Measurements from ENCODE around the gene LYSET.
"Not testable (repeated sequence)": the region's sequence is repeated elsewhere in the genome, so short reads cannot be mapped to it uniquely, and the experiment has no call there.

Gene LYSET, protein sequence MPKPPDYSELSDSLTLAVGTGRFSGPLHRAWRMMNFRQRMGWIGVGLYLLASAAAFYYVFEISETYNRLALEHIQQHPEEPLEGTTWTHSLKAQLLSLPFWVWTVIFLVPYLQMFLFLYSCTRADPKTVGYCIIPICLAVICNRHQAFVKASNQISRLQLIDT

DNA sequence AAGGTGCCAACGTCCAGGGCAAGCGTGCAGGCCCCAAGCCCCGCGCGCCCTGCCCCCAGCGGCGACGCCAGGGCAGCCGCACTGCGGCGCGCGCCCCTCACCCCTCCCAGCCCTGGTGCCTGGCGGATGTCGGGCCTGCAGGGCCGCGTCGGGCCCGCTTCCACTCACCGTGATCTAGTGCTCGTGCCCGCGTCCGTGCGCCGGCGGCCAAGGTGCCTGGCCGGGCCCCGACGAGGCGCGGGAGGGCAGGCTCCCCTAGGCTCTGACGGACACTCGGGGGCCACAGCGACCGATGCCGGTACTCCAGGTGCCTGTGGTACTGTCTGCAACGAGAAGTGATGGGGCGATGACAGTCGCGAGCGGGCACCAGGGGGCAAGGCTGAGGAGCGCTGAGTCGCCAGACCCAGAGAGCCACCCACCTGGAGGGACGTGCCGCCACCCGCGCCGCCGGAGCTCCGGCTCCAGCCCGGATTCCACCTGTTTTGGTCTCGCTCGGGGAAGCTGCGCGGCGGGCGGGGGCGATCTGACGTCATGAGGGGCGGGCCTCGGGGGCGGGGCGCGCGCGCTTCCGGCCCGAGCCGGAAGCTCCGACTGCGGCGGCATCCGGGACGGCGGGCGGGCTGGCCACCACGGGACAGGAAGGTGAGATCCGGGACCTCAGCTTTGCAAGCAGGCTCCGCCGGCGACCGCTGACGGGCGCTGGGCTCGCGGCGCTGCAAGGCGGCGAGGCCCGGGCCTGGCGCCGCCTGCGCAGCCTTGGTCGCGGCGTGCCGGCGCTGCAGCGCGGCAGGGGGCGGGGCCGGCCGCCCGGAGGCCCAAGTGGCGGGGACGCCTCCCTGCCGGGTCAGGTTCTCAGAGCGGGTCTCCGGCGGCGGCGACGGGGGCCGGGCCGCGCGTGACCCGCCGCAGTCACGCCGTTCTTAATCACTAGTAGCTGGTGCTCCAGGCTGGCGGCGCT lies at the start of gene LYSET, which contains the start of gene MOAP1:
TSS of gene LYSET (plus strand) at position 927 of the 958 bp plus-strand sequence. CDS start 89 bp downstream, outside the sequence.
TSS of gene MOAP1 (minus strand) at position 507 of the 958 bp plus-strand sequence. CDS start 655 bp downstream, outside the sequence.
- Mint-ChIP-seq H3K9me3 (no peaks in the 10 kb centered on the region), H3K36me3 (ENCODE audit: low read depth) (peaks cover 40% of the 10 kb centered on the region), H3K27me3 (no peaks in the 10 kb centered on the region), H3K4me1 (ENCODE audit: low read depth) (peaks cover 43% of the 10 kb centered on the region), H3K27ac (peak within 1 kb of the TSS; percentile 91), H3K4me3 (peak within 1 kb of the TSS; percentile 94)

DNA sequence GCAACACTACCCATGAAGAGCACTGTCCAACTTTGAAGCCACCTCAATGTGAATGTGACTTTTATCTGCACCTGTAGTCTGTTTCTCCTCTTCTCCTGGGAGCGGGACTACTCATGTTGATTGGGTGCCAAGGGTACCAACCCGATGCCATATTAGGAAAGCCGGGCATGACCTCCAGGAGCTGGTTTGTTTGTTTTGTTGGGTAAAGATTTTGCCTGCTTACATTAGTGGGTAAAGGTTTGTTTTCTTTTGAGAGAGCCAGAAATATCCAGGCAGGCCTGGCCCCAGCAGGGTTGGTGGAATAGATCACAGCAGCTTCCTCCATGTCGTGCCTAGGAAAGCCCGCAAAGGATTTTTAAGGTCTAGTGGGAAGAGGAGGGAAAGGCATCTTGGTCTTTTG lies 49.7 kb upstream of the LYSET start:
- Mint-ChIP-seq H3K9me3 (no peaks in the 10 kb centered on the region), H3K4me1 (ENCODE audit: low read depth) (peaks cover 4% of the 10 kb centered on the region), H3K36me3 (ENCODE audit: low read depth) (no peaks in the 10 kb centered on the region), H3K27me3 (no peaks in the 10 kb centered on the region), H3K4me3 (no peak overlapping the region), H3K27ac (no peak overlapping the region)

DNA sequence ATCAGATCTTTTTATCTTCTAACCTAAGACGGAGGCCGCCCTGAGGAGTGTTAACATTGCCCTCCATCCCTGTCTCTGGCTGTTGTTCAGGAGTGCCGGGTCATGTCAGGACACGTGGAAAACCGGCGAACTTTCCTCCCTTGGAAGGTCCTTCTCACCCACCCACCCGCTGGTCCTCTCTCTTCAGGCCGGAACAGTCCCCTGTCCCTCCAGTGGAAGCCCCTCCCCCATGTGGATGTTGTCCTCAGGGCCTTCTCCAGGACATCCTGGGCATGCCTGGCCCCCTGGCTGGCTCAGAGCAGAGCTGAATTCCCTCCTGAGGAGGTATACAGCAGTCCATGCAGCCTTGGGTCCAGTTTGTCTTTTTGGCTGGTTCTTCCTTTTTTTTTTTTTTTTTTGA lies 49.1 kb upstream of the LYSET start:
- peaks cover 4% of the 10 kb centered on the region for H3K4me1 Mint-ChIP-seq (ENCODE audit: low read depth)
- no peaks in the 10 kb centered on the region for H3K27me3 Mint-ChIP-seq
- H3K4me3 Mint-ChIP-seq: no peak overlapping the region
- no peak overlapping the region for H3K27ac Mint-ChIP-seq
- H3K9me3 Mint-ChIP-seq: no peaks in the 10 kb centered on the region
- no peaks in the 10 kb centered on the region for H3K36me3 Mint-ChIP-seq (ENCODE audit: low read depth)

DNA sequence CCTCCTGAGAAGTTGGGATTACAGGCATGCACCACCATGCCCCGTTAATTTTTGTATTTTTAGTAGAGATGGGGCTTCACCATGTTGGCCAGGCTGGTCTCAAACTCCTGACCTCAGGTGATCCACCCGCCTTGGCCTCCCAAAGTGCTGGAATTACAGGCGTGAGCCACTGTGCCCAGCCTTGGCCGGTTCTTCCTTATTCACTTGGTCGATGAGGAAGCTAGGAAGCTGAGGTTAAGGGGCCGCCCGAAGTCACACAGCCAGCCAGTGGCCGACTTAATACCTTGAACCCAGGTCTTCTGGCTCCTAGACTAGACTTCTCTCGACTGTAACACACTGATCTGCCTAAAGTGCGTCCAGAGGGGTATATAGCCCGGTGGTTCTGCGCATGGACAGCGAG lies 48.6 kb upstream of the LYSET start:
- H3K36me3 Mint-ChIP-seq (ENCODE audit: low read depth); H3K4me1 Mint-ChIP-seq (ENCODE audit: low read depth); H3K9me3 Mint-ChIP-seq; H3K4me3 Mint-ChIP-seq; H3K27me3 Mint-ChIP-seq; H3K27ac Mint-ChIP-seq: not testable (repeated sequence)

DNA sequence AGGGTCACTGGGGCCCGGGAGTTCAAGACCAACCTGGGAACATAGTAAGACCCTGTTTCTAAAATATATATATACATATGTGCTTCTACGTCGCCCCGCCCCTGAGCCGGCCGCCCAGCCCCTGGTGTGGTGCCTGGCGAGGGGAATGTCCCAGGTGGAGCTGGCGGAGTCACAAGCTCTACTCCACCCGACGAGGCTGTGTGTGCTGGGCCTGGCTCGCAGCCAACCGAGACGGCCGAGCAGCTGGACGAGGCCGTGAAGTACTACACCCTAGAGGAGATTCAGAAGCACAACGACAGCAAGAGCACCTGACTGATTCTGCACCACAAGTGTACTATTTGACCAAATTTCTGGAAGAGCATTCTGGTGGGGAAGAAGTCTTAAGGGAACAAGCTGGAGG lies 47.3 kb upstream of the LYSET start:
- Mint-ChIP-seq H3K9me3 (no peaks in the 10 kb centered on the region), H3K4me3 (no peak overlapping the region), H3K27ac (no peak overlapping the region), H3K36me3 (ENCODE audit: low read depth) (no peaks in the 10 kb centered on the region), H3K27me3 (no peaks in the 10 kb centered on the region), H3K4me1 (ENCODE audit: low read depth) (peaks cover 4% of the 10 kb centered on the region)

DNA sequence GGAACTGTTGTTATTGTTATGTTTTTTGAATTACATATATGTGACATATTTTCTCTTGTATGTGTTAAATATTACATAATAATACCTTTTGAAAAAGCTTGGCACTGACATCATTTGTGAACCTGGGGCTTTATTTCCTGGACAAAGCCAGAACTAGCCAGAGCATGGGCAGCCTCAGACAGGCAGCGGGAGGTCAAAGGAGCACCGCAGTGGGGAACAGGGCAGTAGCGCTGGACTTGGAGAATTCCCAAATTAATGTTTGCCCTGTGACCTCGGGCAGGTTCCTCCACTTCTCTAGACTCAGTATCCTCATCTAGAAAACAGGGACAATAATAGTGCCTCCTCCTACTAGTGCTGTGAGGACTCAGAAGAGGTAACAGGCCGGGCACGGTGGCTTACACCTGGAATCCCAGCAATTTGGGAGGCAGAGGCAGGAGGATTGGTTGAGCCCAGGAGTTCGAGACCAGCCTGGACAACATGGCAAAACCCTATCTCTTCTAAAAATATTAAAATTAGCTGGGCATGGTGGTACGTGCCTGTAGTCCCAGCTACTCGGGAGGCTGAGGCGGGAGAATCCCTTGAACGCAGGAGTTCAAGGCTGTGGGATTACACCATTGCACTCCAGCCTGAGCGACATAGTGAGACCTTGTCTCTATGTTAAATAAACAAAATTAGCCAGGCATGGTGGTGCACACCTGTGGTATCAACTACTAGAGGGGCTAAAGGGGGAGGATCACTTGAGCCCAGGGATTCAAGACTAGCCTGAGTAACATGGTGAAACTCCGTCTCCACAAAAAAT lies 42.1 kb upstream of the LYSET start:
- Mint-ChIP-seq H3K9me3 (no peaks in the 10 kb centered on the region), H3K36me3 (ENCODE audit: low read depth) (no peaks in the 10 kb centered on the region), H3K4me1 (ENCODE audit: low read depth) (peaks cover 4% of the 10 kb centered on the region), H3K27me3 (no peaks in the 10 kb centered on the region), H3K27ac (no peak overlapping the region), H3K4me3 (no peak overlapping the region)

DNA sequence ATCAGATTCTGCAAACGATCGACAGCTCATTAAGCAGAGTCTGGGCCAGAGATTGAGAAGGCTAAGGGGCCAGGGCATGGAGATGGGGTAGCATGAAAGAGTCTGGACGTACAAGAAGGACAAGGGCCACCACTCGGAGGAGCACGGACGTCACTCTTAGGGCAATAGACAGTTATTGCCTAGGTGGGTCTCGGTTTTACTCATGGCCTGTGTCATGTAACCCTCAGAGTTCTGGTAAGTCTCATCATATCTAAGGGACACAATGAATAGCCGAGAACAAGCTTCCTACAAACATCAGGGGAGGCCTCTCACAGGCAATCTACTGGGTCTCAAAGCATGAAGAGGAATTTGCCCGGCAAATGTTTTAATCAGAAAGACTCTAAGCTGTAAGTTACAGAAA lies 39.0 kb upstream of the LYSET start:
- H3K9me3 Mint-ChIP-seq: no peaks in the 10 kb centered on the region
- H3K4me1 Mint-ChIP-seq (ENCODE audit: low read depth): no peaks in the 10 kb centered on the region
- H3K27ac Mint-ChIP-seq: no peak overlapping the region
- H3K4me3 Mint-ChIP-seq: no peak overlapping the region
- no peaks in the 10 kb centered on the region for H3K36me3 Mint-ChIP-seq (ENCODE audit: low read depth)
- H3K27me3 Mint-ChIP-seq: no peaks in the 10 kb centered on the region

DNA sequence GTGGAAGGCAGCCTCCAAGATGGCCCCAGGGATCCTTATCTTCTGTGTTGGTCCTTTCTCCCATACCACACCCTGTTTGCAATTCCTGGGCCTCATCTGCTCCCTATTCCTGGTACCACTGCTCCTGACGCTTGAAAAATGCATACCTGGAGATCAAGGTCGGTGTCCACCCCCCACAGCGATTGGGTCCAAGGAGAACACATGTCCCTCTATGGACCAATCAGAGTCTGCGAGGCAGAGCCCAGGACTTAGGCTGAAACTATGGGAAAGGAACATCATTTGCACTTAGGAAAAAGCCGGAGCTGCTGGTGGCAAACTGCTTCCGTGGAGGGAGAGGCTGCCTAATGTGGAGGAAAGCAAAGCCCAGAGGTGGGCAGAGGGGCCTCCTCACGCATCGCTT lies 36.1 kb upstream of the LYSET start:
- no peak overlapping the region for H3K27ac Mint-ChIP-seq
- H3K36me3 Mint-ChIP-seq (ENCODE audit: low read depth): no peaks in the 10 kb centered on the region
- peaks cover 4% of the 10 kb centered on the region for H3K4me1 Mint-ChIP-seq (ENCODE audit: low read depth)
- no peak overlapping the region for H3K4me3 Mint-ChIP-seq
- H3K9me3 Mint-ChIP-seq: no peaks in the 10 kb centered on the region
- H3K27me3 Mint-ChIP-seq: no peaks in the 10 kb centered on the region

DNA sequence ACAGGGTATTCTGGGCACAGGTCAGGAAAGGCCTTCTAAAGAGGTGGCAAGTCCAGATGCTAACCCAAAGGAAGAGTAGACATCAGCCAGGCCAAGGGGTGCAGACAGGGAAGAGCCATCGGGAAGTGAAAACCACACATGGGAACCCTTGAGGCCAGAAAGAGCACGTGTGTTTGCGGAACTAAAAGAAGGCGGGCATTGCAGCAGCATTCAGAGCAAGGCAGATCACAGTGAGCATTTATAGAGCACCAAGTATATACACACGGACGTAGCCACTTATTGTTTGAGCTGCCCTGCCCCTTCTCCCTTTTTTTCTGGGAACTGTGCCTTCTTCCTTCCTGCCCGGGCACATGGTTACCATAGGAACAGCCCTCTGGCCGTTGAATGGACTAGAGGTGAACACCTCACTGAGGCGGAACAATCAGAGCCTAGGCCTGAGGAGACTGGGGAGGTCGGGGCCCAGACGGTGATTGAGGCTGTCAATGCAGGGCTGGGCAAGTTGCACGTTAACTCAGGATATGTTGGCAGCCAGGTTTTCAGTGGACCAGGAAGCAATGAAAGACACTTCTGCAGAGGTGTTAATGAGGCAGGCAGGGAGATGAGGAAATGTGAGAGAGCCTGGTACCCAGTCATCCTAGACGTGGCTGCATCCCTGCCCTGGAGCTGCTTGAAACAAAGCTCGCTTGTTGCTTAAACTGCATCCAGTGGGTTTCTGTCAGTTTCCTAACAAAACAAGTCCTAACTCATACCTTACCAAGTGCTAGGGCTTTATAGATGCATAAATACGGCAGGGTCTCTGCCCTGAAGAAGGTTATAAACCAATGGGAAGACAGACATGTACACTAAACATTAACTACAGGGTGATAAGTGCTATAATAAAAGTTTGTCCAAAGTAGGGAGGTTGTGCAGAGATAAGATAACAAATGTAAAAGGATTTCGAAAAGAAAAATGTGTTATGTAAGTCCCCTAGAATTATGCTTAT lies 34.6 kb upstream of the LYSET start:
- Mint-ChIP-seq H3K4me1 (ENCODE audit: low read depth) (peaks cover 4% of the 10 kb centered on the region), H3K27ac (no peak overlapping the region), H3K9me3 (no peaks in the 10 kb centered on the region), H3K4me3 (no peak overlapping the region), H3K27me3 (no peaks in the 10 kb centered on the region), H3K36me3 (ENCODE audit: low read depth) (no peaks in the 10 kb centered on the region)

DNA sequence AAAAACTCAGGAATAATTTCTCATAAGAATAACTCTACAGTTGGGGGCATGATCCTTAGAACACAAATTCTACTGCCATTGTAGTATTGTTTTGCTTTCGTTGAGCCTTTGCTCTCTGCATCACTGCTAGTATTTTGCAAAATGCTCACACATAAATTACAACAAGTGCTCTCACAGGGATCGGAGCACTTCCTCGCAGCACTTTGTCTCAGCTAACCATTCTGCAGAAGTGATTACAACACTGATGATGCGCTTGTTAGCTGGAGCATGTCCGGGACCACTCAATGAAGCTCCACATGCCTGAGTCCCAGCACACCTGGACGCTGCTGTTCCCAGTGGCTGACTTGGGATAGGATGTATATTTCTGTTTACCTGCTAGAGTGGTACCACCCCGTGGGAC lies 32.0 kb upstream of the LYSET start:
- H3K4me3 Mint-ChIP-seq: no peak overlapping the region

DNA sequence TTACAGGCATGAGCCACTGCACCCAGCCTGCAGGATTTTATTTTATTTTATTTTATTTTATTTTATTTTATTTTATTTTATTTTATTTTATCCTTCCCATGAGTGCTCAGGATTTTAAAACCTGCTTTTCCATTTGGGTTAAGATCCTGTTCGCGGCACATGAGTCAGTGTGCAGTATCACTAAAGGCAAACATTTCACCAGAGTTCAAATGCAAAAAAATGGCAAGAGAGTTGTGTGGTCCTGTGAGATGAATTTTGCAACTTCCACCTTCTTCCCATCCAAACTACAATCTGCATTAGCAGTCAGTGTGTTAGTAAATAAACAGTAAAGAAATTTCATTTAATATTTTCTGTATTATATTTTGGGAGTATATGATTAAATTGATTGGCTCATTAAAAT lies 29.4 kb upstream of the LYSET start:
- H3K9me3 Mint-ChIP-seq: no peaks in the 10 kb centered on the region
- no peak overlapping the region for H3K27ac Mint-ChIP-seq
- H3K36me3 Mint-ChIP-seq (ENCODE audit: low read depth): no peaks in the 10 kb centered on the region
- no peak overlapping the region for H3K4me3 Mint-ChIP-seq
- peaks cover 4% of the 10 kb centered on the region for H3K4me1 Mint-ChIP-seq (ENCODE audit: low read depth)
- H3K27me3 Mint-ChIP-seq: no peaks in the 10 kb centered on the region

More for the DNA sequence above, 32.0 kb upstream of the LYSET start:
- peaks cover 4% of the 10 kb centered on the region for H3K4me1 Mint-ChIP-seq (ENCODE audit: low read depth)
- no peaks in the 10 kb centered on the region for H3K9me3 Mint-ChIP-seq
- no peaks in the 10 kb centered on the region for H3K36me3 Mint-ChIP-seq (ENCODE audit: low read depth)
- H3K27ac Mint-ChIP-seq: no peak overlapping the region
- no peaks in the 10 kb centered on the region for H3K27me3 Mint-ChIP-seq

DNA sequence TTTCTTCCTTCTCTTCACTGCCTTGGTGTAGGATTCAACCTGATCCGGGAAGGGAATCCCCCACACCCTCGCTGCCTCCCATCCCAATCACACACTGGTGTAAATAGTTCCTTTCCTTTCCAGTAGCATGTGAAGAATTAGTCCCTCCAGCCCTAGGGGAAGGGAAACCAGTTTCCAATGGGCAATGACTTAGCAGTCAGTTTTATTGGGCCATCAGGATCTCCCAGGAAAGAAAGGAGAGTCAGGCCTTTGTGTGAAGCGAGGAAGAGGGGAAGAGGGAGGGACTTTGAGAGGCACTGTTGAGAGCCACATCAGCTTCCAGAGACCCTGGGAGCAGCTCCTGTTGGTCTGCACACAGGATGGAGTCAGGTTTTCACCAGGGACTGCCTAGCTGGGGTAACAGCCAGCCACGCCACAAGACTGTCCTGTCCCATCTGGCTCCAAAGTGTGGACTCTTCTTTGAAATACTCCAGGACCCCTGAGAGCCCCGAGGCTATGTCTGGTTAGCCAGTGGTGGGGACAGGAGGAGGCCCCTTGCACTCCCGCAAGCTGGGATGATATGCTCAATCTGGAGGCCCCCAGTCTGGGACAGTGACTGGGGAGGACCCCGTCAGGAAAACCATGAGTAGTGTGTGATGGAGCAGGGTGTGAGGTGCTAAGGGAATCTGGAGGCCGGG lies 28.3 kb upstream of the LYSET start:
- H3K36me3 Mint-ChIP-seq (ENCODE audit: low read depth): no peaks in the 10 kb centered on the region
- no peak overlapping the region for H3K27ac Mint-ChIP-seq
- H3K9me3 Mint-ChIP-seq: no peaks in the 10 kb centered on the region
- no peaks in the 10 kb centered on the region for H3K4me1 Mint-ChIP-seq (ENCODE audit: low read depth)
- no peak overlapping the region for H3K4me3 Mint-ChIP-seq
- H3K27me3 Mint-ChIP-seq: no peaks in the 10 kb centered on the region

DNA sequence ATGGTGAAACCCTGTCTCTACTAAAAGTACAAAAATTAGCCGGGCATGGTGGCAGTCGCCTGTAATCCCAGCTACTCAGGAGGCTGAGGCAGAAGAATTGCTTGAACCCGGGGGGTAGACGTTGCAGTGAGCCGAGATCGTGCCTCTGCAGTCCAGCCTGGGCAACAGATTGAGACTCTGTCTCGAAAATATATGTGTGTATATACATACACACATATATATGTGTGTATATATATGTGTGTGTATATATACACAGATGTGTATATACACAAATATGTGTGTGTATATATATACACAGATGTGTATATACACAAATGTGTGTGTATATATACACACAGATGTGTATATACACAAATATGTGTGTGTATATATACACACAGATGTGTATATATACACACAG lies 26.8 kb upstream of the LYSET start:
- not testable (repeated sequence) for H3K4me3 Mint-ChIP-seq; H3K36me3 Mint-ChIP-seq (ENCODE audit: low read depth); H3K4me1 Mint-ChIP-seq (ENCODE audit: low read depth); H3K27ac Mint-ChIP-seq; H3K9me3 Mint-ChIP-seq; H3K27me3 Mint-ChIP-seq

Measured in stimulated activated naive CD8-positive, alpha-beta T cell treated with anti-CD3 and anti-CD28 coated beads, Interleukin-15, Interleukin-2, amounts not matched to agents 100 ng/mL and 50 ng/mL, for 24 hours (primary cell).